Prostate gland (tissue), 2 donors: ENCODE results near the gene COLEC11.

ENCODE experiments used
- CTCF ChIP-seq, 4 experiments: fragments of 200-600 bp in 2 of 4; fragments of 450-650 bp in 2 of 4; sonication (generic) in 2 of 4; IDR thresholded peaks; 1 replicate in 3 of 4; 2 replicates in 1 of 4; pipeline ENCODE4 v1.5.1; 2016 to 2019; ENCODE audit warnings: antibody characterized with exemption in 4 of 4, mild to moderate bottlenecking in 2 of 4, moderate library complexity in 2 of 4
- POLR2A ChIP-seq: fragments of 450-650 bp; IDR thresholded peaks from one replicate; pipeline ENCODE4 v1.6.1; 2016; ENCODE audit warnings: antibody characterized with exemption, mild to moderate bottlenecking
- POLR2AphosphoS5 ChIP-seq: sonication (generic); formaldehyde crosslinking; IDR thresholded peaks from one replicate; pipeline ENCODE4 v1.6.1; 2017; ENCODE audit warnings: antibody characterized with exemption

- TF ChIP-seq CTCF (IDR thresholded peaks at IDR 0.05) (no peak), POLR2A (no peak), POLR2AphosphoS5 (no peak)
These were observed 33.3 kb downstream of the COLEC11 start for GRCh38 chr2:3628241-3628679.
